ENCODE measurements around the gene TSEN2.

Gene TSEN2

DNA sequence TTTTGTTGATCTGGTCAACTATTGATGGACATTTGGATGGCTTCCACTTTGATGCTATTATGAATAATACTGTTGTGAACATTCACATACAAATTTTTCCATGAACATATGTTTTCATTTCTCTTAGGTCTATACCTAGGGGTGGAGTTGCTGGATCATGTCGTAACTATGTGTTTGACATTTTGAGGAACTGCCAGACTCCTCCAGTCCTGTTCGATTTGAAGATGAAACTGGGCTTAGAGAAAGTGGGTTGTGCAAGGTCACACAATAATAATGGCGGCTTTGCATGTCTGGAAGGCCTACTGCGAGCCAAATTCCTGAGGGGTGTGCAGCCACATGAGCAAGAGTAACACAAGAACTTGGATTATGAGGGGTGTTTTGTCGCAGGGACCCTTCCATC lies 2.6 kb downstream of the TSEN2 start:
- no peak overlapping the region for H3K4me3 ChIP-seq (replicated peaks; ENCODE audit: low read depth, low read length)
- TF ChIP-seq CTCF (IDR thresholded peaks at IDR 0.05; ENCODE audit: low read depth, low read length, missing control alignments): no peak
- no peak for DNase-seq (ENCODE audit: extremely low read depth, low read depth)

GRCh38 chr3:12487336-12487735 lies 3.1 kb downstream of the TSEN2 start:
- no peak for DNase-seq (ENCODE audit: extremely low read depth, low read depth)
- TF ChIP-seq CTCF (IDR thresholded peaks at IDR 0.05; ENCODE audit: low read depth, low read length, missing control alignments): no peak
- H3K4me3 ChIP-seq (replicated peaks; ENCODE audit: low read depth, low read length): no peak overlapping the region

GRCh38 chr3:12487786-12488185 lies 3.5 kb downstream of the TSEN2 start:
- H3K4me3 ChIP-seq (replicated peaks; ENCODE audit: low read depth, low read length): no peak overlapping the region
- no peak for DNase-seq (ENCODE audit: extremely low read depth, low read depth)
- no peak for TF ChIP-seq CTCF (IDR thresholded peaks at IDR 0.05; ENCODE audit: low read depth, low read length, missing control alignments)

DNA sequence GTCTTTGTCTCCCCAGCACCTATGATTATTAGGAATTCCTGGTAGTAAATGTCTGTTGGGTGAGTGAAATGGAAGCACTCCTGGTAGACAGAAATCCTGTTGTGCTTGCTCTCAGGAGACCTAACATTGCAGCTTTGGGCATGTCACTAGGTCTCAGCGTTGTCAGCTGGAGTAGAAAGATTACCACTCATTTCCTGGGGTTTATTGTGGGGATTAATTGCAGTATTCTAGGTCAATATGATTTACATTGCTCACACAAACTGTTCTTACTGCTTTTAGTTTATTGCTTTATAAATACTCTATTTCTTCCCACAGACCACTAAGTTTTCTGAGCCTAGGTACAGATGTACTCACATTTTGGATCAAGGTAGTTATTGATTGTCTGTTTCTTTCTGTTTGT lies 5.1 kb downstream of the TSEN2 start:
- no peak for DNase-seq (ENCODE audit: extremely low read depth, low read depth)
- H3K4me3 ChIP-seq (replicated peaks; ENCODE audit: low read depth, low read length): no peak overlapping the region
- no peak for TF ChIP-seq CTCF (IDR thresholded peaks at IDR 0.05; ENCODE audit: low read depth, low read length, missing control alignments)

DNA sequence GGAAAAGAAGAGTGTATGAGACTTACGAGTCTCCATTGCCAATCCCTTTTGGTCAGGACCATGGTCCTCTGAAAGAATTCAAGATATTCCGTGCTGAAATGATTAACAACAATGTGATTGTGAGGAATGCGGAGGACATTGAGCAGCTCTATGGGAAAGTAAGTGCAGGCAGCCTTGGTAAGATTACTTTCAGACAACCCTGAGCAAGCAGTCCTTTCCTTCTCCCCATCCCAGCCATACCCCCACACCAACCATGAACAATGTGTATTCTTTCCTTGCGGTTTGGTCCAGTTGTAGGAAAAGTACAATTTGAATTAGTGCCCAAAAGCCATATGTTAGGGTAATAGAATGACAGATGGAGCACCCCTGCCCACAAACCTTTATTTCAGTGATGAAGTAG lies 5.6 kb downstream of the TSEN2 start:
- DNase-seq (ENCODE audit: extremely low read depth, low read depth): no peak
- no peak for TF ChIP-seq CTCF (IDR thresholded peaks at IDR 0.05; ENCODE audit: low read depth, low read length, missing control alignments)
- H3K4me3 ChIP-seq (replicated peaks; ENCODE audit: low read depth, low read length): no peak overlapping the region

- no peak overlapping the region for H3K4me3 ChIP-seq (replicated peaks; ENCODE audit: low read depth, low read length)
- DNase-seq (ENCODE audit: extremely low read depth, low read depth): no peak
- TF ChIP-seq CTCF (IDR thresholded peaks at IDR 0.05; ENCODE audit: low read depth, low read length, missing control alignments): no peak
These were observed 6.3 kb downstream of the TSEN2 start for GRCh38 chr3:12490547-12490946.

DNA sequence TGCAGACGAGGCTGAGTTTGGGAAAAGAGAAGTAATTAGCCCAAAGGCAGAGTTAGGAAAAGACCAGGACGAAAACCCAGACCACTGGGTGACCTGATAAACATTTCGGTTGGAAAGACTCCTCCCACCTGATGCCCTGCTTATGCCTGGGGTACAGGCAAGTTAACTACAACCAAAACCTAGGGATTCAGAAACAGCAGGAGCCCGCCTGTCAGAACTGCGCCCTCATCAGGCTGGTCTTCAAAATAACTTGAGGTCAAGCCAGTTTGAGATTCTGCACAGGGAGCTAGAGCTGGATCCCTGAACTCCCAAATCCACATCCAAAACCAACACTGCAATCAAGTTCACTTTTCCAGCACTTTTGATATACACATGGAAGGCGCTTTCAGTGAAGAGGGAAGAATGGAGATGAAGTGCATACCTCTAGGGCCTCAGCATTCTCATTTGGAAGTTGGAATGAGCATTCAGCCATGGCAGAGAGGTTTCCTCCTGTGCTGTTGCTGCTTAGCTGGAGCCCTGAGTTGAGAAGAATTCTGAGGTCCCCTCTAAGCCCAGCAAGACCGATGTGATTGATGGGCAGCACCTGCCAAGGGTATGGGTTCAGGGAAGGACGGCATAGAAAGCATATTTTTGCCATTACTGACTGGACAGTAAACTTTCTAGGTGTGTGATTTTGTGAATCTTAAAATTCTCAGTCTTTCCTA lies 11.6 kb downstream of the TSEN2 start:
- H3K4me3 ChIP-seq (replicated peaks; ENCODE audit: low read depth, low read length): no peak overlapping the region
- peak; percentile 36 for TF ChIP-seq CTCF (IDR thresholded peaks at IDR 0.05; ENCODE audit: low read depth, low read length, missing control alignments)
- no peak for DNase-seq (ENCODE audit: extremely low read depth, low read depth)
